AG20443 (cell line): ENCODE results near the gene ATRN.
"Not testable (repeated sequence)": the region's sequence is repeated elsewhere in the genome, so short reads cannot be mapped to it uniquely, and the experiment has no call there.

ENCODE experiments used
- DNase-seq: peaks from one replicate; pipeline ENCODE4 v3.0.0; 2012; ENCODE audit warnings: low spot score, mixed read lengths

Gene ATRN

DNA sequence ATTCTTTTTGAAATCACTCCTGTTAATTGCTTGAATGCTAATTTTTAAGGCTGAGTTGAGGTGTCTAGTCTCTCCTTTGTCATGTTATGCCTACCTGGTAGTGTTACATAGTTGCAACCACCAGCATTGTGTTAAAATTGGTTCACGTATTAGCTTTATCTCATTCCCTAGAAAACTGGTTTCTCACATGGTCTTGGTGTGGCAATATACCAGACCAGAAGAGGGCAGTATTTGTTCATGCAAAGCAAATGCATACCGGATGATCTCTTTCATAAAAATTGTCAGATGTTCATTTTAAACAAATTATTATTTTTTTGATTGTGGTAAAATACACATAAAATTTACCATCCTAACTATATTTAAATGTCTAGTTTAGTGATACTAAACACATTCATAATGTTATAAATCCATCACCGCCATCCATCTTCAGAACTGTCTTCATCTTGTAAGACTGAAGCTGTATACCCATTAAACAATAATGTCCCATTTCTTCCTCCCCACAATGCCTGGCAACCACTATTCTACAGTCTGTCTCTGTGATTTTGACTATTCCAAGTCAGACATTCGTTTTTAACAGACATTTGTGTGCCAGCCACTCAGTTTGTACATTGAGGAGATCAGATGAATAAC, 92.8 kb downstream of the ATRN start:
- peak; percentile 61 for DNase-seq

DNA sequence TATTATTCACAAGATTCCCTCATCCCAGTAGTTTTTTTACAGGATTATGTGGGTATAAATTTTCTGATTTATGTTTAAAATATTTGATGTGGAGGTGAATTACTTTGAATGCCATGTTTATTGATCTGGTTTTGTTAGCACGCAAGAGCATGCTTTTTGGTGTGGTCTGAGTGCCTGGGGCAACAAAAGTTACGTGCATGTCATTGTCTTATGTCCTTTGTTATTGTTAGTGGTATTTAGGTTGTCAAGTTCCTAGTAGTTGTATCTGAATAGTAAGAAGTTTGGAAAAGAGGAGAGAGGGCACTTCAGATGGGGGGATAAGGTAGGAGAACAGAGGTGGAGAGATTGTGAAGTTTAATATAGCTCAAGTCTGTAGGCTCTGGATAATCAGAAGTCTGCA, 95.0 kb downstream of the ATRN start:
- no peak for DNase-seq

DNA sequence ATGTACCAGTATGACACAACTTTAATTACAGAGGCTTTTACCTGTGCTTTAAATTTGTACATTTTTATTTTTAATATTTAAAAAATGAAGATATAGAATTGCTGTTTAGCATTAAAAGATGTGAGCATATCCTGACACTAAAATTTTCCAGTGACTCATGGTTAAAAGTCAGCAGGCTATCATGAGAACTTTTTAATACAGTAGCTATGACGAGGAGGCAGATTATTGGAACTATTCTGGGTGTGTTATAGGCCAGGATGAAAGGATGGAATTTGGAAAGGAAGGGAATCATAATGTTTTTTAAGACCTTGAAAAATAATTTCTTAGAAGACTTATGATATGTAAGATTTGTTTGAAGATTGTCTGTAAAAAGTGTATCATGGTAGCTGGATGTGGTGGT, 101.3 kb downstream of the ATRN start:
- no peak for DNase-seq

DNA sequence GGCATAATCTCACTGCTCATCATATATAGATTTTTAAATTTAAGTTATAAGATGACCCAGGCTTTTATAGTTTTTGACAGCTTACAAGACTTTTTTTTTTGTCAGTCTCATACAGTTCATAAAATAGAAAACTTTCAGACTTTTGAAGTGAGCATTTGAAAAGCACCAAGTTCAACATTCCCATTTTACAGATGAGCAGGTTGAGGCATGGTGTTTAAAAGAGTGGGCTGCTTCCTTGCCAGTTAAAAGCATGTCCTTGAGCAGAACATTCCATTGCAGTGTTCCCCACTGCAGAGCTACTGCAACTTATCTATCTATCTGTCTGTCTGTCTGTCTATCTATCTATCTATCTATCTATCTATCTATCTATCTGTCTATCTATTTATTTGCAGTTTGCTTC, 105.5 kb downstream of the ATRN start:
- DNase-seq = no peak

DNA sequence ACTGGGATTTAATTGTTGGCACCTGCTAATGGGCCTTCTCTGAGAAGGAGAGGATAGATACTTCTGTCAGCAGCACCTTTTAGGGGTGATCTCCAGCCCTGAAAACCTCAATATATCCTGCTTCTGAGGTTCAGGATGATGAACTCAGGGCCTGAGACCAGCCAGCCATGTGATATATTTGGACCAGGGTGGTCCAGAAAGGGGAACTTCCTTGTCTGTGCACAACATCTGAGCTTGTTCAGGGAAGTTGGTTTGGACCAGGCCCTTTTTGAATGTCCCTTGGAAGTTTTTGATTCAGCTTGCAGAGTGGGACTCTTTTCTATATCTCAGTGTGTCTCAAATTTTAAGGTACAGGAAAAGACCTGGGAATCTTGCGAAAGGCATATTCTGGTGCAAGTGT, 106.5 kb downstream of the ATRN start:
- no peak for DNase-seq

DNA sequence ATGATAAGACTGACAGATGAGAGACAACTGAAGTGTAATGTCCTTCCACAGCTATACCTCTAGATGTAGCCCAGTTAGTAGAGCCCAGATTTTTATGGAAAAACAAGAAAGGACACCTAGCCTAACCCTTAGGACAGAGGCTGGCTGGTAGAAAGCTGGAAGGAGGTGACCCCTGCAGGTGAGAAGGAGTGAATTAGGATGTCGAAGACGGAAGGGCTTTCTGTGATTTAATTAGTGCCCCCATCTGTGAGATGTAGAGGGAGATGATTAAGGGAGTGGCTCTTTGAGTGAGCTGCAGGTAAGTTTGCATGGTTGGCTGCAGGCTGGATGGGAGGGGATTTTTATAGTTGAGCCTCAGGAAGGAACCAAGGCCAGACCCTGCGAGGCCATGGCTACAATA, 109.6 kb downstream of the ATRN start:
- DNase-seq = no peak

DNA sequence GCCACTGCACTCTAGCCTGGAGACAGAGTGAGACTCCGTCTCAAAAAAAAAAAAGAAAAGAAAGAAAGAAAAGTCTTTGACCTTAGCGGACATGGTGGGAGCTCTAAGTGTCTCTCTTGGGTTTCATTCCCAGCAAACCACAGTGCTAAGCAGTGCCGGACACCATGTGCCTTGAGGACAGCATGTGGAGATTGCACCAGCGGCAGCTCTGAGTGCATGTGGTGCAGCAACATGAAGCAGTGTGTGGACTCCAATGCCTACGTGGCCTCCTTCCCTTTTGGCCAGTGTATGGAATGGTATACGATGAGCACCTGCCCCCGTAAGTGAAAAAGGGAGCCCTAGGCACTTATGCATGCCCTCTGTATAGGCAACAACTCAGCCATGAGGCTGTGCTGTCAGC, 112.9 kb downstream of the ATRN start:
- DNase-seq = no peak

DNA sequence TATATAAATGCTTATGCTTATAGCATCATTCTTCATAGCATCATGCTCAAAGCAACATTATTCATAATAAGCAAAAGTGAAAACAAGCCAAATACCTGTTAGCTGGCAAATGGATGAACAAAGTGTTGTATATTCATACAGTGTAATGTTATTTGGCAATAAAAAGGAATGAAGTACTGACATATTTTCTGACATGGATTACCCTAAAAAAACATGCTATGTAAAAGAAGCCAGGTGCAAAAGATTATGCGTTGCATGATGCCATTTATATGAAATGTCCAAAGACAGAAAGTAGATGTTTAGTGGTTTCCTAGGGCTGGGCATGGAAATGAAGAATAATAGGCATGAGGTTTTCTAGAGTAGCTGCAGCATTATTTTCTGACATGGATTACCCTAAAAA, 115.3 kb downstream of the ATRN start:
- DNase-seq = no peak

DNA sequence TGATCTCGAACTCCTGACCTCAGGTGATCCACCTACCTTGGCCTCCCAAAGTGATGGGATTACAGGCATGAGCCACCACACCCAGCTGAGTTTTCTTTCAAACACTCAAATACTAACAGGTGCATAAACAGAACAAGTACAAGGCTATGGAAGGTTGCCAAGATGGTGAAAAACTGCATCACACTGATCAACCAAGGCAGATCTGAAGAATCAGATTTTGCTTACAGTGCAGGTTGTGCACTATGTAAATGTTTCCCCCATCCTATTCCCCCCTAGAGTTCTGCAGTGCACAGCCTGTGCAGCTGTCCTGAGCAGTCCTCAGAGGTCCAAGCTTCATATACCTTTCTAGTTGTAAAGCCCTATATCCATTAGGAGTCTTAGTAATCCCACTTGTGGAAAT, 119.3 kb downstream of the ATRN start:
- DNase-seq = no peak

DNA sequence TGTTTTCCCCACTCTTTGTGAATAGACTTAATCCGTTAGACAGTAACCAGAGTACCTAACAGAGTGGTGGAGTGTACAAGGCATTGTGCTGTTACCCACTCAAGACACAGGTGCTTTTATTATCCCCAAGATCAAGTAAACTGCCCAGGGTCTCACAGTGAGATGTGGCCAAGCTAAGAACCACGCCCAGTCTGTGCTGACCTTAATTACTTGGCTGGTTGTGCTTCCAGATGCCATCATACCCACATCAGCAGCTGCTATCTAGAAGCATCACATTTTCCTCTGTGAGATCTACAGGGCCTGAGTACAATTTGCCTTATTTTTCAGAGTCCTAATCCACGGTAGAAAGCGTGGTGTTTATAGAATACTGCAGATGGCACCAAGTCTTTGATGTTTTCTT, 122.1 kb downstream of the ATRN start:
- DNase-seq = no peak

DNA sequence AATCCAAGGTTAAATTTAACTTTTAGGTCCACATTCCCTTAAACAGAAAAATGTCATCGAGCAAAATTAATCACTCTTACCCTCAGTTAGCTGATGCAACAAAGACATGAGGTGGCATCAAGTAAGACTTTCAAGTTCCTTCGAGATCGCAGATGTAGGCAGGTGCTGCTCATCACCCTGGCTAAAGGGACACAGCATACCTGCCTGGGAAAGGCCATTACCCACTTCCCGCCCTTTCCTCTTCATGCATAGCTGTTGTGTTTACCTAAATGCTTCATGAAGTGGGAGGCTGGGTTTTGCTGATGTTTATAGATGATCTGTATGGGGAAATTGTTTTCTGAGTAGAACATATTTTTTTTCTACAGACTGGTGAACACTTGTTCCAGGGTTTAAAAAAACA, 124.7 kb downstream of the ATRN start:
- no peak for DNase-seq

DNA sequence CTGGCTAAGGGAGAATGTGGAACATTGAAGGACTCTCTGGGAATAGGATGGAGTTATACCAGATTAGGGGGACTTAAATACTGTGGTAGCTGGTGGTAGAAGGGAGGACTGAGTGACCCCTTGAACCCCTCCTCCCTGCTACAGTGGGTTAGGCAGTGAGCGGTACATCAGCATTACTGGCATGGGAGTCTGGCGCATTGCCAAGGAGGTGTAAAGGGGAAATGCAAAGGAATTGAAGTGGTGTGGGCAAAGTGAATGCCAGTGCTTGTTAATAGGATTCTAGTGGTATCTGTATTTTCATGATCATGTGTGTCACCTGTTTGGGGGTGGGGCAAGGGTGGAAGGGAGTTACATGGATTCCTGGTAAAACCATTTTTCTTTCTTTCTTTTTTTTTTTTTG, 132.3 kb downstream of the ATRN start:
- no peak for DNase-seq

DNA sequence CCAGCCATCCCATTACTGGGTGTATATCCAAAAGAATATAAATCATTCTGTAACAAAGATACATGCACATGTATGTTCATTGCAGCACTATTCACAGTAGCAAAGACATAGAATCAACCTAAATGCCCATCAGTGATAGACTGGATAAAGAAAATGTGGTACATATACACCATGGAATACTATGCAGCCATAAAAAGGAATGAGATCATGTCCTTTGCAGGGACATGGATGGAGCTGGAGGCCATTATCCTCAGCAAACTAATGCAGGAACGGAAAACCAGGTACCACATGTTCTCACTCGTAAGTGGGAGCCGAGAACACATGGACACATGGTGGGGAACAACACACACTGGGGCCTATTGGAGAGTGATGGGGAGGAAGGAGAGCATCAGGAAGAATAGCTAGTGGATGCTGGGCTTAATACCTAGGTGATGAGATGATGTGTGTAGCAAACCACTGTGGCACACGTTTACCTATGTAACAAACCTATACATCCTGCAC, 134.6 kb downstream of the ATRN start:
- not testable (repeated sequence) for DNase-seq

DNA sequence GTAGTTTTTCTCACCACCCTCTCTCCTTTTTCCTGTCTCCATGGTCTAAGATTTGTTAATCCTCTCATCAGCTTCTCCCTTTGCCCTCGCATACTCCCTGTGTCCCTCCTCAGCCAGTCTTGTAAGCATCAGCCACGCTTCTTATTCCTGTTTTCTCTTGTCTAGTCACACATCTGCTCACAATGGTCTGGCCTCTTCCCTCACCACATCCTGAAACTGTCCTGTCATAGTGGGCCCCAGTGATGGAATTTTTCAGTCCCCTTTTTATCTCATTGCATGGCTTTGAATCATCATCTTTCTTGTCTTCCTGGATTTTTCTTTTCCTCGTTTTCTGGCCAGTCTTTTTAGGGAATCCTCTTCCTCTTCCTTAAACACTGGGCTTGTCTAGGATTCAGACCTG, 135.2 kb downstream of the ATRN start:
- DNase-seq = no peak

DNA sequence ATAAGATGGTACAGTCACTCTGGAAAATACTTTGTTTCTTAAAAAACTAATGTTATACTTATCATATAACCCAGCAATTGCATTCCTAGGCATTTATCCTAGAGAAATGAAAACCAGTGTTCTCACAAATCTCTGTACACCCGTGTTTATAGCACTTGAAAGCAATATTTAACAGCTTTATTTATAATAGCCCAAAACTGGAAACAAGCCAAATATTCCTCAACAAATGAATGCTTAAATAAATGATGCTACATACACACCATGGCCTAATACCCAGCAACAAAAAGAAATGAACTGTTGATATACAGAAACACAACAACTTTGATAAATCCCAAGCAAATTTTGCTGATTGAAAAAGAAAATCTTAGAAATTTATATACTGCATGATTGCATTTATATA, 141.1 kb downstream of the ATRN start:
- DNase-seq = no peak

DNA sequence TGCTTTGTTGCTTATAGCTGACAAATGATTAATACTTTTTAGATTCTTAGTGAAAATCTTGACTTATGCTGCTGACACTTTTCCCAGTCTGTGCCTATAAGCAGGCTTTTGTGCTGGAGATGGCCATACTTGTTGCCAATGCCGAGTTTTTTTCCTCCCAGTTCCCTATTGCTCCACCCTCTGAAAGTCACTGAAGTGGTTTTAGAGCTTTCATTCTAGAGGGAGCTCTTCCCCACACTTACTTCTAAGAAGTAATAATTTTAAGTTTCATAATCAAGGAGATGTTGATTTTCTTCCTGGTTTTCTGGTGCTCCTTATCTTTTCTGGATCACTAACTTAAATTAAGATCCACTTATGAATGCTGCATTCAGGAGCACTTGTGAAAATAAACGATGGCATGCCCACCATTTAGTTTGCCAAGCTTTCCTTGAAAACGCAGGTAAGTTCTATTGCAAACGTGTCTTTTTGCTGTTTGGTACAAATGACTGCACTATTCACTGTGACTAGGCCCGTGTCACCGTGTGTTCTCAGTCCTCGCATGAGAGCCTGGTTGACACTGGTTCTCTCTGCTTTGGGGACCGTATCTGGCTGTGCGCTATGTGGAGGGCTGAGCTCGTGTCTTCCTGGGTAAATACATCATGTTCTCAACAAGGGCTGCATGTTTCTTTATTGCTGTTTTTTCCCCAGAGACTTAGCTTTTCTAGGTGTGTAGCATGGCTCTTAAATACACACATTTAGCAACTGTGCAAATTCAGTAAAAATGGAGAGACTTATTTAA, 142.2 kb downstream of the ATRN start:
- peak; percentile 23 for DNase-seq

DNA sequence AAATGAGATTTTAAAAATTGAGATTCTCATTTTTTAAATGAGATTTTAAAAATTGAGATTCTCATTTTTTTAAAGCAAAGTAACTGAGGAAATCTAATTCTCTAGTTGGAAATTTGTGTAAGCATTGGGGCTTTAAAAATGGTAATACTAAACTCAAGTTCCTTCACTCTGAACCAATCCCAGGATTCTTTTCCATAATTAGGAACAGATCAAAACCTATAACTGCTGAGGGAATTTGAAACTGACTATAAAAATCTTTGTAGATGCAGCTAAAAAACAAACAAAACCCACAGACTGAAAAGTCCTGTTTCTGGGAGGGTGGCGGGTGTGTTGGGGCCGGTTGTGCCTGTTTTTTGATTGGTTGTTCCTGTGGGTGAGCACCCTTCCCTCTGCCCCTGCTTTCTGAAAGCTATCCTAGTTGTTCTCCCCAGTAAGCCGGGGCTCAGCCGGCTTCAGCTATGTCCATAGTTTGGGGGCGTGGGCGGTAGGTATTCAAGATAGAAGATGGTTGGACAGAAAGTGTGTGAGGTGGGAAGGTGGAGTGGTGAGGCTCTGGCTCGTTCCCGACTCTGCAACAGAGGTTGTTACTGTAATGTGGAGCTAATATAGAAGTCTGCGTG, 143.1 kb downstream of the ATRN start:
- DNase-seq = peak; percentile 41

DNA sequence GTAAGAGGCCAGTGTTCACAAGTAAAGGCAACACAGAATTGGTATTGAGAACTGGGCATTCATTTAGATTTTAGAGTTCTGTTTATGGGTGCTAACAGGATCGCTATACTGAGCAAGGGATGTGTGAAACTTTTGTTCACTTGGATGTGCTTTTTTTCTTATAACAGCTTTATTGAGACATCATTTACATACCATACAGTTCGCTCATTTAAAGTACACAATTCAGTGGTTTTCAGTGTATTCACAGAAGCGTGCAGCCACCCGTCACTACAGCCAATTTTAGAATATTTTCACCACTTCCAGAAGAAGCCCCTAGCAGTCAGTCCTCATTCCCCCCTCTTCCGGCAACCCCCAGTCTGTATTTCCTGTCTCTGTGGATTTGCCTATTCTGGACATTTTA, 143.6 kb downstream of the ATRN start:
- no peak for DNase-seq

DNA sequence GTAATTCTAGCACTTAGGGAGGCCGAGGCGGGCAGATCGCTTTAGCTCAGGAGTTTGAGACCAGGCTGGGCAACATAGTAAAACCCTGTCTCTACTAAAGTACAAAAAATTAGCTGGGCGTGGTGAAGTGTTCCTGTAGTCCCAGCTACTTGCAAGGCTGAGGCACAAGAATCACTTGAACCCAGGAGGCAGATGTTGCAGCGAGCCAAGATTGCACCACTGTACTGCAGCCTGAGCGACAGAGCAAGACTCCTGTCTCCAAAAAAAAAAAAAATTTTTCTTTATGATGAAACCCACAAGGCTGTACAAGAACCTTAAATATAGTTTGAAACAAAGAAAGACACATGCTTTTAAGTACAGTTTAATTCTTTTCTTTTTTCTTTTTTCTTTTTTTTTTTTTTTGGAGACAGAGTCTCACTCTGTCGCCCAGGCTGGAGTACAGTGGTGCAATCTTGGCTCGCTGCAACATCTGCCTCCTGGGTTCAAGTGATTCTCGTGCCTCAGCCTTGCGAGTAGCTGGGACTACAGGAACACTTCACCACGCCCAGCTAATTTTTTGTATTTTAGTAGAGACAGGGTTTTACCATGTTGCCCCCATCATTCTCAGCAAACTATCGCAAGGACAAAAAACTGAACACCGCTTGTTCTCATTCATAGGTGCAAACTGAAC, 144.5 kb downstream of the ATRN start:
- not testable (repeated sequence) for DNase-seq

DNA sequence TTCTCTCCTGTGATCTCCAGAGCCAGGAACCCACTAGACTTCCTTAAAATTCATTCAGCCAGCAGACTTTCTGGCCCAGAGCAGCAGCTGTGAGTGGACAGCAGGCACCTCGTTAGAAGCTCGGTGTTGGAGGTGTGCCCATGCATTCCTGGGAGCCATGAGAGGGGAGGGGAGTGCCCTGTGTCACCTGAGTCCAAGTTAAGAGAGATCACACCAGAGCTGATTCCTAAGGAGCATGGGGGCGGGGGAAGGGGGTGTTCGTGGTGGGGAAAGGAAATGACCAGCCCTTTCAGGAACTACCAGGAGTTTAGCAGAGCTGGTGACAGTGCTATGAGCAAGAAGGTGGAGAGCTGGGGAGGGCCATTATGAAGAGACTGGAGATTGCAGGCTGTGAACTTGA, 145.4 kb downstream of the ATRN start:
- no peak for DNase-seq

DNA sequence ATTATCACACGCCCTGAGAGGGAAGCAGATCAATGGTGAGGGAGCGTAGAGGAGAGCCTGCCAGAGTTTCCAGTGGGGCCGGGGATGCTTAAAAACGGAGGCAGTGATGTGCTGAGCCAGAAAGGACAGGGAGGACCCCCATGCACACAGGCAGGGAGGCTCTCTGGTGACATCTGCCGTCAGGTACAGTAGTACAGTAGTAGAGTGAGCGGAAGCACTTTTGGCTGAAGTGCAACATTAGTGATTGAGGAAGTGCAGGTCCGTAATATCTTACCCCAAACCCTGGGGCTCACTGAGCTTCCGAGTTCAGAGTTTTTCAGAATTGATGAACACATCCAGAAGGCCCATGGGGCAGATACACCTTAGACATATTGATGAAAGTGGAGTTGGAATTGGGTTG, 150.3 kb downstream of the ATRN start:
- DNase-seq = no peak

DNA sequence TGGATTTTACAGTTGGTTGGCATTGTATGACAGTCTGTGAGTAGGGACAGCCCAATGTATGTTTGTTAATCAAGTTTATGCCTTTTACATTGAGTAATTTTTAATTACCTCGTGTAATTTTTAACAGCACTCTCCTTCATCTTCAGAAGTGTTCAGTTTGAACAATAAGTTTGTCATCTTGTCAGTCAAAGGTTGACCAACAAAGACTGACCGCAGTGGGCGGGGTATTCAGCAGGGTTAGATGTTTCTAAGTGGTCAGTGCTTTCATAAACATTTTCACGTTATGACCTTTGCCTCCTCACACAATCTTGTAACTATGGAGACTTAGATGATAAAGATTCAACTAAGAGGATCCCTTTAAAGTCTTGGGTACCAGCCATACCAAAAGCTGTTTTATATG, 151.6 kb downstream of the ATRN start:
- no peak for DNase-seq

DNA sequence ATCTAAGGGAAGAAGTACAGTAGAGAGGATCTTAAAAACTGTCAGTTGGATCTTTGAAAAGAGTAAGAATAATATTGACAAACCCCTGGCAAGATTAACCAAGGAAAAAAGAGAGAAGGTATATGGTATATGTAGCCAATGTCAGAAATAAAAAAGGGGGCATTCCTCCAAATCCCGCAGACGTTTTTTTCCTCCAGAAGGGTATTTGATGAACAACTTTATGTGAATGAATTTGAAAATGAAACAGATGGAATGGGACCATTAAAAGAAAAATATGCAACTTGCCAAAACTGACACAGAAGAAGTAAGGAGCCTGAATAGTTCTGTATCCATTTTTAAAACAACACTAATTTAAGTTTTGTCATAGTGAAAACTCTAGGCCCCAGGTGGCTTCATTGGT, 156.7 kb downstream of the ATRN start:
- DNase-seq = no peak
